ENCODE measurements around the gene IPO5. TPM values are rescaled to one million over a fixed set of nuclear protein-coding genes. Genes with fewer than 3 reads are reported as not detected.
"Not testable (repeated sequence)": the region's sequence is repeated elsewhere in the genome, so short reads cannot be mapped to it uniquely, and the experiment has no call there.

The IPO5 gene
- total RNA-seq, 1 donor from 2014 or later = 49.5 TPM

- Histone ChIP-seq H3K27ac (no peak overlapping the region), H3K4me3 (no peak overlapping the region), H3K4me1 (no peaks in the 10 kb centered on the region), H3K27me3 (no peaks in the 10 kb centered on the region), H3K9me3 (no peaks in the 10 kb centered on the region), H3K36me3 (peaks cover 65 to 85% of the 10 kb centered on the region in 2 donors)
- no peak for DNase-seq (ENCODE audit: low spot score in 2 of 2)
- intact Hi-C loops (cut with DNase I) = no loop called here
- no peak for TF ChIP-seq CTCF (IDR thresholded peaks at IDR 0.05)
These were observed 33.4 kb downstream of the IPO5 start for GRCh38 chr13:97986835-97987234.

- Histone ChIP-seq H3K27ac (no peak overlapping the region), H3K4me1 (no peaks in the 10 kb centered on the region), H3K36me3 (peaks cover 75 to 88% of the 10 kb centered on the region in 2 donors), H3K9me3 (no peaks in the 10 kb centered on the region), H3K27me3 (no peaks in the 10 kb centered on the region), H3K4me3 (no peak overlapping the region)
- intact Hi-C loops (cut with DNase I) = no loop called here
- no peak for TF ChIP-seq CTCF (IDR thresholded peaks at IDR 0.05)
- DNase-seq (ENCODE audit: low spot score in 2 of 2) = no peak
These were observed 46.2 kb downstream of the IPO5 start for GRCh38 chr13:97999653-98000052.

GRCh38 chr13:98004107-98004506 lies 50.6 kb downstream of the IPO5 start:
- intact Hi-C loops (cut with DNase I) = no loop called here
- H3K36me3 ChIP-seq = peaks cover 71 to 95% of the 10 kb centered on the region in 2 donors
- H3K27ac ChIP-seq = no peak overlapping the region
- no peaks in the 10 kb centered on the region for H3K27me3 ChIP-seq
- no peak for DNase-seq (ENCODE audit: low spot score in 2 of 2)
- no peaks in the 10 kb centered on the region for H3K9me3 ChIP-seq
- no peak for TF ChIP-seq CTCF (IDR thresholded peaks at IDR 0.05)
- no peak overlapping the region for H3K4me3 ChIP-seq
- no peaks in the 10 kb centered on the region for H3K4me1 ChIP-seq

- H3K36me3 ChIP-seq = peaks cover 71 to 96% of the 10 kb centered on the region in 2 donors
- H3K9me3 ChIP-seq; DNase-seq (ENCODE audit: low spot score in 2 of 2); H3K27me3 ChIP-seq; H3K4me3 ChIP-seq; H3K4me1 ChIP-seq; H3K27ac ChIP-seq; intact Hi-C loops (cut with DNase I): not testable (repeated sequence)
These were observed 51.5 kb downstream of the IPO5 start for GRCh38 chr13:98004997-98005396.

- no peaks in the 10 kb centered on the region for H3K9me3 ChIP-seq
- intact Hi-C loops (cut with DNase I) = no loop called here
- no peak for TF ChIP-seq CTCF (IDR thresholded peaks at IDR 0.05)
- no peaks in the 10 kb centered on the region for H3K4me1 ChIP-seq
- DNase-seq (ENCODE audit: low spot score in 2 of 2) = no peak
- no peak overlapping the region for H3K4me3 ChIP-seq
- H3K27ac ChIP-seq = no peak overlapping the region
- H3K27me3 ChIP-seq = no peaks in the 10 kb centered on the region
- H3K36me3 ChIP-seq = peaks cover 67 to 98% of the 10 kb centered on the region in 2 donors
These were observed 53.5 kb downstream of the IPO5 start for GRCh38 chr13:98007001-98007400.

GRCh38 chr13:98013241-98013640 lies 59.8 kb downstream of the IPO5 start:
- no peak for DNase-seq (ENCODE audit: low spot score in 2 of 2)
- peaks cover 63 to 99% of the 10 kb centered on the region in 2 donors for H3K36me3 ChIP-seq
- no peak for TF ChIP-seq CTCF (IDR thresholded peaks at IDR 0.05)
- H3K9me3 ChIP-seq = no peaks in the 10 kb centered on the region
- H3K4me1 ChIP-seq = no peaks in the 10 kb centered on the region
- H3K27ac ChIP-seq = no peak overlapping the region
- H3K27me3 ChIP-seq = no peaks in the 10 kb centered on the region
- no peak overlapping the region for H3K4me3 ChIP-seq
- intact Hi-C loops (cut with DNase I) = no loop called here

Measured in ascending aorta (tissue), 2 donors.